Measurements from ENCODE around the gene RFXANK. TPM values are rescaled to one million over a fixed set of nuclear protein-coding genes. Genes with fewer than 3 reads are reported as not detected.

RFXANK gene
- total RNA-seq, 4 donors from 2014 or later: 36.2 to 46.6 (median 40.9) TPM

- peaks cover 74% of the 10 kb centered on the region for H3K27me3 ChIP-seq
- no CpG with 5 or more reads among the region's 10 CpGs for WGBS, 2 donors (ENCODE audit: low coverage in 1 of 2)
- no peak overlapping the region for H3K27ac ChIP-seq
Observed at GRCh38 chr19:19226663-19227062, 34.6 kb downstream of the RFXANK start.

GRCh38 chr19:19227217-19227616 lies 35.2 kb downstream of the RFXANK start:
- peaks cover 0 to 1% (median 0%) of the 10 kb centered on the region in 3 donors for H3K9me3 ChIP-seq
- peaks cover 0 to 11% (median 3%) of the 10 kb centered on the region in 3 donors for H3K4me1 ChIP-seq
- H3K27me3 ChIP-seq: peaks cover 74% of the 10 kb centered on the region
- no peak overlapping the region for H3K4me3 ChIP-seq
- ATAC-seq: no peak
- no peak for TF ChIP-seq POLR2AphosphoS5 (IDR thresholded peaks at IDR 0.05)
- no peak for TF ChIP-seq POLR2A (IDR thresholded peaks at IDR 0.05)
- no peak for TF ChIP-seq CTCF (IDR thresholded peaks at IDR 0.05)
- no peak for TF ChIP-seq EP300 (IDR thresholded peaks at IDR 0.05)
- no peak overlapping the region for H3K27ac ChIP-seq
- no peaks in the 10 kb centered on the region for H3K36me3 ChIP-seq
- WGBS, 2 donors (ENCODE audit: low coverage in 1 of 2): no CpG with 5 or more reads among the region's 4 CpGs

More at GRCh38 chr19:19226663-19227062, 34.6 kb downstream of the RFXANK start:
- TF ChIP-seq EP300 (IDR thresholded peaks at IDR 0.05): no peak
- TF ChIP-seq POLR2A (IDR thresholded peaks at IDR 0.05): no peak
- TF ChIP-seq CTCF (IDR thresholded peaks at IDR 0.05): no peak
- TF ChIP-seq POLR2AphosphoS5 (IDR thresholded peaks at IDR 0.05): no peak
- H3K4me1 ChIP-seq: peaks cover 0 to 11% (median 3%) of the 10 kb centered on the region in 3 donors
- H3K36me3 ChIP-seq: no peaks in the 10 kb centered on the region
- no peaks in the 10 kb centered on the region for H3K9me3 ChIP-seq
- no peak for ATAC-seq
- H3K4me3 ChIP-seq: no peak overlapping the region

- 73 to 94% methylated on average over 2 to 3 of the region's 3 CpGs for WGBS, 2 donors (ENCODE audit: low coverage in 1 of 2)
- no peaks in the 10 kb centered on the region for H3K36me3 ChIP-seq
- H3K4me3 ChIP-seq: no peak overlapping the region
- peaks cover 0 to 20% (median 0%) of the 10 kb centered on the region in 3 donors for H3K9me3 ChIP-seq
- no peak for ATAC-seq
- peaks cover 0 to 8% (median 3%) of the 10 kb centered on the region in 3 donors for H3K4me1 ChIP-seq
- TF ChIP-seq POLR2A (IDR thresholded peaks at IDR 0.05): no peak
- no peak for TF ChIP-seq EP300 (IDR thresholded peaks at IDR 0.05)
- no peak for TF ChIP-seq POLR2AphosphoS5 (IDR thresholded peaks at IDR 0.05)
- TF ChIP-seq CTCF (IDR thresholded peaks at IDR 0.05): no peak
- no peak overlapping the region for H3K27ac ChIP-seq
- H3K27me3 ChIP-seq: peaks cover 66% of the 10 kb centered on the region
Observed at GRCh38 chr19:19229701-19230100, 37.6 kb downstream of the RFXANK start.

- Histone ChIP-seq H3K9me3 (peaks cover 0 to 33% (median 0%) of the 10 kb centered on the region in 3 donors), H3K4me1 (no peaks in the 10 kb centered on the region), H3K27ac (no peak overlapping the region), H3K36me3 (no peaks in the 10 kb centered on the region), H3K4me3 (no peak overlapping the region), H3K27me3 (peaks cover 61% of the 10 kb centered on the region)
- 73% methylated on average over 4 of the region's 9 CpGs; no CpG with 5 or more reads in 1 of the 2 donors for WGBS, 2 donors (ENCODE audit: low coverage in 1 of 2)
- no peak for ATAC-seq
- TF ChIP-seq EP300 (IDR thresholded peaks at IDR 0.05): no peak
- TF ChIP-seq CTCF (IDR thresholded peaks at IDR 0.05): no peak
- no peak for TF ChIP-seq POLR2AphosphoS5 (IDR thresholded peaks at IDR 0.05)
- no peak for TF ChIP-seq POLR2A (IDR thresholded peaks at IDR 0.05)
Observed at GRCh38 chr19:19230999-19231398, 38.9 kb downstream of the RFXANK start.

GRCh38 chr19:19232261-19232721 lies 40.2 kb downstream of the RFXANK start:
- 72 to 75% methylated on average over 2 to 10 of the region's 19 CpGs for WGBS, 2 donors (ENCODE audit: low coverage in 1 of 2)
- Histone ChIP-seq H3K27ac (no peak overlapping the region), H3K27me3 (peaks cover 55% of the 10 kb centered on the region), H3K9me3 (peaks cover 0 to 39% (median 0%) of the 10 kb centered on the region in 3 donors), H3K4me3 (no peak overlapping the region), H3K36me3 (no peaks in the 10 kb centered on the region), H3K4me1 (no peaks in the 10 kb centered on the region)
- TF ChIP-seq CTCF (IDR thresholded peaks at IDR 0.05) (no peak), POLR2A (IDR thresholded peaks at IDR 0.05) (no peak), POLR2AphosphoS5 (IDR thresholded peaks at IDR 0.05) (no peak), EP300 (IDR thresholded peaks at IDR 0.05) (no peak)
- no peak for ATAC-seq

All from gastroesophageal sphincter (tissue), 4 donors.